A673 (cell line): ENCODE results near the gene SNTG2.

ENCODE experiments used
- EZH2 ChIP-seq: fragments of 200-600 bp; sonication (generic); IDR thresholded peaks from 2 replicates; pipeline ENCODE4 v1.6.1; 2017; ENCODE audit warnings: borderline replicate concordance, low read depth, mild to moderate bottlenecking, mixed read lengths, antibody characterized with exemption, low read length; ENCODE audit not compliant: poor library complexity, severe bottlenecking
- TF ChIP-seq, protein P1 (sequence below): fragments of 300-800, 200-600 bp; sonication (generic); conservative IDR thresholded peaks from 2 replicates; pipeline ENCODE4 v1.5.1; 2017; ENCODE audit warnings: low read depth, mild to moderate bottlenecking, antibody characterized with exemption, low read length, moderate library complexity, mixed read lengths

DNA sequence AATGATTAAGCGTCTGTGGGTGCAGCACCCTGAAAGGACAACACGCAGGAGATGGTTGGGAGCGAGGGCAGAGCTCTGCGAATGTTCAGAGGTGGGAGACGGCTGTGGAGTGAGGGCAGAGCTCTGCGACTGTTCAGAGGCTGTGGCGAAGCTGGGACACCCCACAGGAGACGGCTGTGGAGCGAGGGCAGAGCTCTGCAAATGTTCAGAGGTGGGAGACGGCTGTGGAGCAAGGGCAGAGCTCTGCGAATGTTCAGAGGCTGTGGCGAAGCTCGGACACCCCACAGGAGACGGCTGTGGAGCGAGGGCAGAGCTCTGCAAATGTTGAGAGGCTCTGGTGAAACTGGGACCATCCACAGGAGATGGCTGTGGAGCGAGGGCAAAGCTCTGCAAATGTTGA is 40.0 kb upstream of the SNTG2 start:
- TF ChIP-seq, protein P1, sequence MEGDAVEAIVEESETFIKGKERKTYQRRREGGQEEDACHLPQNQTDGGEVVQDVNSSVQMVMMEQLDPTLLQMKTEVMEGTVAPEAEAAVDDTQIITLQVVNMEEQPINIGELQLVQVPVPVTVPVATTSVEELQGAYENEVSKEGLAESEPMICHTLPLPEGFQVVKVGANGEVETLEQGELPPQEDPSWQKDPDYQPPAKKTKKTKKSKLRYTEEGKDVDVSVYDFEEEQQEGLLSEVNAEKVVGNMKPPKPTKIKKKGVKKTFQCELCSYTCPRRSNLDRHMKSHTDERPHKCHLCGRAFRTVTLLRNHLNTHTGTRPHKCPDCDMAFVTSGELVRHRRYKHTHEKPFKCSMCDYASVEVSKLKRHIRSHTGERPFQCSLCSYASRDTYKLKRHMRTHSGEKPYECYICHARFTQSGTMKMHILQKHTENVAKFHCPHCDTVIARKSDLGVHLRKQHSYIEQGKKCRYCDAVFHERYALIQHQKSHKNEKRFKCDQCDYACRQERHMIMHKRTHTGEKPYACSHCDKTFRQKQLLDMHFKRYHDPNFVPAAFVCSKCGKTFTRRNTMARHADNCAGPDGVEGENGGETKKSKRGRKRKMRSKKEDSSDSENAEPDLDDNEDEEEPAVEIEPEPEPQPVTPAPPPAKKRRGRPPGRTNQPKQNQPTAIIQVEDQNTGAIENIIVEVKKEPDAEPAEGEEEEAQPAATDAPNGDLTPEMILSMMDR, result no peak
- no peak for TF ChIP-seq EZH2
